Activated CD4-positive, alpha-beta T cell treated with anti-CD3 and anti-CD28 coated beads, Interleukin-2, Interleukin-6, amounts not matched to agents 100 ng/mL and 50 ng/mL, durations not matched to agents 16 hours and 8 hours (primary cell): Measurements from ENCODE around the gene KRT20.

ENCODE experiments used
- DNase-seq: peaks from one replicate; pipeline ENCODE4 v3.0.0-alpha.2; 2020

KRT20 gene

GRCh38 chr17:40848583-40849235 lies 36.3 kb downstream of the KRT20 start:
- DNase-seq, result no peak

- no peak for DNase-seq
Observed at GRCh38 chr17:40846515-40847144, 38.4 kb downstream of the KRT20 start.

GRCh38 chr17:40844671-40845107 lies 40.4 kb downstream of the KRT20 start:
- DNase-seq, result no peak

- no peak for DNase-seq
Observed at GRCh38 chr17:40843242-40843641, 41.8 kb downstream of the KRT20 start.

GRCh38 chr17:40841246-40841645 lies 43.8 kb downstream of the KRT20 start:
- no peak for DNase-seq

- no peak for DNase-seq
Observed at GRCh38 chr17:40839194-40839593, 45.8 kb downstream of the KRT20 start.

GRCh38 chr17:40836020-40836419 lies 49.0 kb downstream of the KRT20 start:
- DNase-seq, result no peak

- no peak for DNase-seq
Observed at GRCh38 chr17:40833882-40834281, 51.2 kb downstream of the KRT20 start.

- DNase-seq, result no peak
Observed at GRCh38 chr17:40832840-40833239, 52.2 kb downstream of the KRT20 start.

GRCh38 chr17:40830085-40830776 lies 54.8 kb downstream of the KRT20 start:
- DNase-seq, result no peak

- DNase-seq, result no peak
Observed at GRCh38 chr17:40828454-40829044, 56.5 kb downstream of the KRT20 start.

- peak; percentile 25 for DNase-seq
Observed at GRCh38 chr17:40827746-40828453, 57.1 kb downstream of the KRT20 start.
